ENCODE results near the gene NOP16.

The NOP16 gene

DNA sequence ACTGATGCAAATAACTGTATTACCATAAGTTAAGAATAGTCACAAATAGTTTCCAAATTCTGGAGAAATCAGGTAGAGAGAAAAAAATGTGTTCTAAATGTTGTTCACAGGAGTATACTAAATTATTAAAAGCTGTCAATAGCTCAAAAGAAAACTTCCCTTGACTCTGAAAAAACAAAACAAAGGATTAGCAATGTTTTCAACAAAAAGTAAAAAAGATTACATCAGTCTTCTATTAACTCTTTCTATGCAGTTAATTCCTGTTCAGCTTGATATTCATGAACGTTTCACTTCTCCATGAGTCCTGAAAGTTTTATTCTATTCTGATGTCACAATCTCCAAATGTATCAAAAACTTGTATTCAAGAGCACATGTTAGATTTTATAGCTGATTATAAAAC is 37.4 kb upstream of the NOP16 start:
- TF ChIP-seq, protein P1, sequence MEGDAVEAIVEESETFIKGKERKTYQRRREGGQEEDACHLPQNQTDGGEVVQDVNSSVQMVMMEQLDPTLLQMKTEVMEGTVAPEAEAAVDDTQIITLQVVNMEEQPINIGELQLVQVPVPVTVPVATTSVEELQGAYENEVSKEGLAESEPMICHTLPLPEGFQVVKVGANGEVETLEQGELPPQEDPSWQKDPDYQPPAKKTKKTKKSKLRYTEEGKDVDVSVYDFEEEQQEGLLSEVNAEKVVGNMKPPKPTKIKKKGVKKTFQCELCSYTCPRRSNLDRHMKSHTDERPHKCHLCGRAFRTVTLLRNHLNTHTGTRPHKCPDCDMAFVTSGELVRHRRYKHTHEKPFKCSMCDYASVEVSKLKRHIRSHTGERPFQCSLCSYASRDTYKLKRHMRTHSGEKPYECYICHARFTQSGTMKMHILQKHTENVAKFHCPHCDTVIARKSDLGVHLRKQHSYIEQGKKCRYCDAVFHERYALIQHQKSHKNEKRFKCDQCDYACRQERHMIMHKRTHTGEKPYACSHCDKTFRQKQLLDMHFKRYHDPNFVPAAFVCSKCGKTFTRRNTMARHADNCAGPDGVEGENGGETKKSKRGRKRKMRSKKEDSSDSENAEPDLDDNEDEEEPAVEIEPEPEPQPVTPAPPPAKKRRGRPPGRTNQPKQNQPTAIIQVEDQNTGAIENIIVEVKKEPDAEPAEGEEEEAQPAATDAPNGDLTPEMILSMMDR (IDR thresholded peaks at IDR 0.05; ENCODE audit: low read depth, low read length, missing control alignments), result no peak
- in situ Hi-C loops (cut with HindIII; ENCODE audit: low sequenced_read_pairs), result no loop called here
- DNase-seq (ENCODE audit: low read depth), result no peak
- no peak overlapping the region for H3K4me3 ChIP-seq (ENCODE audit: low read depth, low read length)

GRCh38 chr5:176425138-176425537 is 36.7 kb upstream of the NOP16 start:
- no peak overlapping the region for H3K4me3 ChIP-seq (ENCODE audit: low read depth, low read length)
- DNase-seq (ENCODE audit: low read depth), result peak; percentile 73
- TF ChIP-seq, protein P1 (IDR thresholded peaks at IDR 0.05; ENCODE audit: low read depth, low read length, missing control alignments), result no peak
- in situ Hi-C loops (cut with HindIII; ENCODE audit: low sequenced_read_pairs), result no loop called here

DNA sequence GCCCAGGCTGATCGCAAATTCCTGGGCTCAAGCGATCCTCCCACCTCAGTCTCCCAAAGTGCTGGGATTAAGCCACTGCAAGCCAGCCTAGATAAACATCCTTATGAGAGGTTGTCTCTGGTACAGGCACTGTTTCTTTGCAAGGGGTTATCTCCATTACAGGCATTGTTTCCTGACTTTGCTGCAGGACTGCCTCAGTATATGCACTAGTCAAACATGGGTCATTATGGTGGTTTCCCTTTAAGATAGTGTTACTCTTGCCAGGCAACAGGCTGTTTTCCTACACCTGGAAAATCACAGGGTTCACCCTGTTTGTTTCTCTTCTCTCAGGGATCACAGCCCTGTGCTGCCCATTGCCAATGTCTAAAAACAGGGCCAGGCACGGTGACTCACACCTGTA is 35.8 kb upstream of the NOP16 start:
- TF ChIP-seq, protein P1 (IDR thresholded peaks at IDR 0.05; ENCODE audit: low read depth, low read length, missing control alignments), result no peak
- in situ Hi-C loops (cut with HindIII; ENCODE audit: low sequenced_read_pairs), result no loop called here
- H3K4me3 ChIP-seq (ENCODE audit: low read depth, low read length), result no peak overlapping the region
- no peak for DNase-seq (ENCODE audit: low read depth)

DNA sequence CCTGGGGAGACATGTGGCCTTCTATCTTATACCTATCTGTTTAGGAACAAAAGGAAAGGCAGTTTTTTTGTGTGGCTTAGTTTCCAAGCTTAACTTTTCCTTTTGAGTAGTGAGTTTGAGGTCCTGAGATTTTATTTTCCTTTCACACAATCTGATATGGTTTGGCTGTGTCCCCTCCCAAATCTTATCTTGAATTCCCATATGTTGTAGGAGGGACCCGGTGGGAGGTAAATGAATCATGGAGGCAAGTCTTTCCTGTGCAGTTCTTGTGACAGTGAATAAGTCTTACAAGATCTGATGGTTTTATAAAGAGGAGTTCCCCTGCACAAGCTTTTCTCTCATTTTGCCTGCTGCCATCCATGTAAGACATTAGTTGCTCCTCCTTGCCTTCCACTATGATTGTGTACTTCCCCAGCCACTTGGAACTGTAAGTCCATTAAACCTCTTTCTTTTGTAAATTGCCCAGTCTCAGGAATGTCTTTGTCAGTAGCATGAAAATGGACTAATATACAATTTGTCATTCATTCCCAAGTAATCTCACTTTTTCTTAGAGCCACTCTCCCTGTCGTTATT is 32.7 kb upstream of the NOP16 start:
- DNase-seq (ENCODE audit: low read depth), result no peak
- in situ Hi-C loops (cut with HindIII; ENCODE audit: low sequenced_read_pairs), result no loop called here
- TF ChIP-seq, protein P1 (IDR thresholded peaks at IDR 0.05; ENCODE audit: low read depth, low read length, missing control alignments), result no peak
- no peak overlapping the region for H3K4me3 ChIP-seq (ENCODE audit: low read depth, low read length)

DNA sequence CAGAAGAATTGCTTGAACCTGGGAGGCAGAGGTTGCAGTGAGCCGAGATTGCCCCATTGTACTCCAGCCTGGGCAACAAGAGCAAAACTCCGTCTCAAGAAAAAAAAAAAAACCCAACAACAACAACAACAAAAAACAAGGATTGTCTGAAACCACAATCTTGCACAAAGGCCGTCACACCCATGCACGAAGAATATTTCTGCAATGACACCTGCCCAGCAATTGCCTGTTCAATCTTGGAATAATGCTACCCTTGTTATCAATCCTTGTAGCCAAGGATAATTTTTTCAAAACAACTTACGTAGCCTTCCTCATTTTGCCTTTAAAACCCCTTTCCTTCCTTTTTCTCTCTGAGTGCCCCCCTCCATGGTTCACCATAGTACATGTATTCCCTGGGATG is 31.7 kb upstream of the NOP16 start:
- TF ChIP-seq, protein P1 (IDR thresholded peaks at IDR 0.05; ENCODE audit: low read depth, low read length, missing control alignments), result no peak
- H3K4me3 ChIP-seq (ENCODE audit: low read depth, low read length), result no peak overlapping the region
- no peak for DNase-seq (ENCODE audit: low read depth)
- in situ Hi-C loops (cut with HindIII; ENCODE audit: low sequenced_read_pairs), result no loop called here

DNA sequence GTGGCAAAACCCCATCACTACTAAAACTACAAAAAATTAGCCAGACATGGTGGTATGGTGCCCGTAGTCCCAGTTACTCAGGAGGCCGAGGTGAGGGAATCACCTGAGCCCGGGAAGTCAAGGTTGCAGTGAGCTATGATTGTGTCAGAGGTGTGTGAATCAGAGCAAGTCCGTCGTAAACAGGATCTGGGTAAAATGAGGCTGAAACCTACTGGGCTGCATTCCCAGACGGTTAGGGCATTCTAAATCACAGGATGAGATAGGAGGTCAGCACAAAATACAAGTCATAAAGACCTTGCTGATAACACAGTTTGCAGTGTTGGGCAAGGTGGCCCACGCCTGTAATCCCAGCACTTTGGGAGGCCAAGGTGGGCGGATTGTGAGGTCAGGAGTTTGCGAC is 29.9 kb upstream of the NOP16 start:
- TF ChIP-seq, protein P1 (IDR thresholded peaks at IDR 0.05; ENCODE audit: low read depth, low read length, missing control alignments), result no peak

More for the DNA sequence above, 29.9 kb upstream of the NOP16 start:
- DNase-seq (ENCODE audit: low read depth), result no peak
- in situ Hi-C loops (cut with HindIII; ENCODE audit: low sequenced_read_pairs), result no loop called here
- no peak overlapping the region for H3K4me3 ChIP-seq (ENCODE audit: low read depth, low read length)
